Brain microvascular endothelial cell (primary cell): Measurements from ENCODE around the gene FPR2.

Source experiments
- DNase-seq: peaks from one replicate; pipeline ENCODE4 v3.0.0-alpha.2; 2020
- H3K27ac ChIP-seq: fragments of 250-450 bp; sonication (Bioruptor Pico); 2 replicates; pipeline ENCODE4 v1.5.1; 2020; ENCODE audit warnings: mild to moderate bottlenecking, moderate library complexity
- H3K27me3 ChIP-seq: fragments of 250-450 bp; sonication (Bioruptor Pico); replicated peaks from 2 replicates; pipeline ENCODE4 v1.5.1; 2020; ENCODE audit warnings: mild to moderate bottlenecking
- H3K36me3 ChIP-seq: fragments of 250-450 bp; sonication (Bioruptor Pico); replicated peaks from 2 replicates; pipeline ENCODE4 v1.5.1; 2020; ENCODE audit warnings: mild to moderate bottlenecking
- H3K4me3 ChIP-seq: 2 replicates; pipeline ENCODE4 v1.5.1; 2011; ENCODE audit warnings: low read depth, mild to moderate bottlenecking, control low read depth, low read length, moderate library complexity
- in situ Hi-C: cut with HindIII; loops from 2 replicates; pipeline ENCODE4 v1.10.0; 2017; ENCODE audit warnings: low sequenced_read_pairs, low pct_ligation_motif_present
- TF ChIP-seq, protein P1 (sequence below): IDR thresholded peaks from 2 replicates; pipeline ENCODE4 v1.5.1; 2011; ENCODE audit warnings: low read depth, mild to moderate bottlenecking, moderate library complexity, low read length, control low read depth, inconsistent platforms; ENCODE audit errors: missing control alignments

The FPR2 gene, protein sequence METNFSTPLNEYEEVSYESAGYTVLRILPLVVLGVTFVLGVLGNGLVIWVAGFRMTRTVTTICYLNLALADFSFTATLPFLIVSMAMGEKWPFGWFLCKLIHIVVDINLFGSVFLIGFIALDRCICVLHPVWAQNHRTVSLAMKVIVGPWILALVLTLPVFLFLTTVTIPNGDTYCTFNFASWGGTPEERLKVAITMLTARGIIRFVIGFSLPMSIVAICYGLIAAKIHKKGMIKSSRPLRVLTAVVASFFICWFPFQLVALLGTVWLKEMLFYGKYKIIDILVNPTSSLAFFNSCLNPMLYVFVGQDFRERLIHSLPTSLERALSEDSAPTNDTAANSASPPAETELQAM

DNA sequence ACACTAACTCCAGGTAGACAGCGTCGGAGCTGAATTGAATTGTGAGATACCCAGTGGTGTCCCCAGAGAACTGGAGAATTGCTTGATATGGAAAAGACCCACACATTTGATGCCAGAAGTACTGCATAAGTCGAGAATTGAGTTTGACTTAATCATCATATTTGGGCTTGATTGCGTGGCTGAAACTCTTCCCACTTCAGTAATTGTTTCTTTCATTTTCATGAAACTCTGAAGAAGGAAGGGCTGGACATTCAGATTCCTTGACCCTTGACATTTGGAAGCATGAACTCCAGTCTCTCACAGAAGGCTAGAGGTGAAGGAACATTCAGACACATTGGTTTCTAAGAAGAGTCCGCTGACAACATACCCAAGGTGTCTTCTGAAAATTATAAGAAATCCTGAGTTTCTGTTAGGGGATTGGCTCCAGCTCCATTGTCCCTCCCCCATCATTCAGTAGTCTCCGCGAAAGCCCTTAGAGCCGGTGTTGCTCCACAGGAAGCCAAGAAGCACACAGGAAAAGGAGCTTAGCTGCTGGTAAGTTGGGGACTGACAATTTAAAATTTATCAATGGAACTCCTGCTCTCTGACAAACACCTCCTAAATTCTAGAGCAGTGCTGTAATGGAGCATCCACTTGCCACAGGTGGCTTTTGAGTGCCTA lies at the start of gene FPR2:
FPR2 (plus strand) TSS at position 484 of the 660 bp plus-strand sequence. CDS start 7,479 bp downstream, outside the sequence.
- no peaks in the 10 kb centered on the region for H3K36me3 ChIP-seq
- no peaks in the 10 kb centered on the region for H3K27me3 ChIP-seq
- TF ChIP-seq, protein P1, sequence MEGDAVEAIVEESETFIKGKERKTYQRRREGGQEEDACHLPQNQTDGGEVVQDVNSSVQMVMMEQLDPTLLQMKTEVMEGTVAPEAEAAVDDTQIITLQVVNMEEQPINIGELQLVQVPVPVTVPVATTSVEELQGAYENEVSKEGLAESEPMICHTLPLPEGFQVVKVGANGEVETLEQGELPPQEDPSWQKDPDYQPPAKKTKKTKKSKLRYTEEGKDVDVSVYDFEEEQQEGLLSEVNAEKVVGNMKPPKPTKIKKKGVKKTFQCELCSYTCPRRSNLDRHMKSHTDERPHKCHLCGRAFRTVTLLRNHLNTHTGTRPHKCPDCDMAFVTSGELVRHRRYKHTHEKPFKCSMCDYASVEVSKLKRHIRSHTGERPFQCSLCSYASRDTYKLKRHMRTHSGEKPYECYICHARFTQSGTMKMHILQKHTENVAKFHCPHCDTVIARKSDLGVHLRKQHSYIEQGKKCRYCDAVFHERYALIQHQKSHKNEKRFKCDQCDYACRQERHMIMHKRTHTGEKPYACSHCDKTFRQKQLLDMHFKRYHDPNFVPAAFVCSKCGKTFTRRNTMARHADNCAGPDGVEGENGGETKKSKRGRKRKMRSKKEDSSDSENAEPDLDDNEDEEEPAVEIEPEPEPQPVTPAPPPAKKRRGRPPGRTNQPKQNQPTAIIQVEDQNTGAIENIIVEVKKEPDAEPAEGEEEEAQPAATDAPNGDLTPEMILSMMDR, result no peak
- no peak within 1 kb of the TSS for H3K4me3 ChIP-seq
- no peak within 1 kb of the TSS for H3K27ac ChIP-seq
- DNase-seq, result no peak
- in situ Hi-C loops, result no loop called here

DNA sequence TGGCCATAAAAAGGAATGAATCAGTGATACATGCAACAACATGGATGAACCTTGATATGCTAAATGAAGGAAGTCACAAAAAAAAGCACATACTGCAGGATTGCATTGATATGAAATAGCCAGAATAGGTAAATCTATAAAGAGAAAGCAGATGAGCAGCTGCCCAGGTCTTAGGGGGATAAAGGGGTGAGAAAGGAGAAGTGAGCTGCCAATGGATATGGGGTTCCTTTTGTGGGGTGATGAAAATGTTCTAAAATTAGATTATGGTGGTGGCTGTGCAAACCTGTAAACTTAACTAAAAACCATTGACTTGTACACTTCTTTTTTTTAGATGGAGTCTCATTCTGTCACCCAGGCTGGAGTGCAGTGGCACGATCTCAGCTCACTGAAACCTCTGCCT lies 49.3 kb upstream of the FPR2 start:
- Histone ChIP-seq H3K36me3 (peaks cover 2% of the 10 kb centered on the region), H3K4me3 (no peak overlapping the region), H3K27ac (no peak overlapping the region), H3K27me3 (no peaks in the 10 kb centered on the region)
- in situ Hi-C loops, result no loop called here
- no peak for DNase-seq
- TF ChIP-seq, protein P1, result no peak

DNA sequence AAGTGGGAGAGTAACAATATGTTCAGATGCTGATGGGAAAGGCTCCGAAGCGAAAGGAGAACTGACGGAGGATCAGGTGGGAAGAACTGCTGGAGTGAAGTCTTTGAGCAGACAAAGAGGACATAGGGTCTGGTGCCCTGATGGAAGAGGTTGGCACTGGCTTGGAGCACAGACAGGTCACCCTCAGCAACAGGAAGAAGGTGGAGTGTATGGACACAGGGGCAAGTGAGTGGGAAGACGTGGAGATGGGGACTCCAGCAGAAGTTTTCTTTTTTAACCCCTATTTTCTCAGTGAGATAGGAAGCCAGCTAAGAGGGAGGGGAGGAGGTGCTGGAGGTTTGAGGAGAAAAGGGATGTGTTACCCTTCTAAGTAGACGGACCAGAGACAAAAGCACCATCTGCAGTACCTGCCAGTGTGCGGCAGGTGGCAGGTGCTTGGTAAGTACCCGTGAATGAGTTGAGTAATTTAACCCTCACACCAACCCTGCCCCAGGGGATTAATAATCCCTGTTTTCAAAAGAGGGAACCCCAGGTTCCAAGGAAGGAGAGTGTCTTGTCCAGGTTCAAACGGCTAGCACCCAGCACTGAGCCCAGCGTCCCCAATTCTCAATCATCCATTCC lies 48.4 kb upstream of the FPR2 start:
- in situ Hi-C loops, result no loop called here
- H3K27me3 ChIP-seq, result no peaks in the 10 kb centered on the region
- no peak overlapping the region for H3K4me3 ChIP-seq
- DNase-seq, result no peak
- TF ChIP-seq, protein P1, result peak; percentile 67
- no peaks in the 10 kb centered on the region for H3K36me3 ChIP-seq
- no peak overlapping the region for H3K27ac ChIP-seq

DNA sequence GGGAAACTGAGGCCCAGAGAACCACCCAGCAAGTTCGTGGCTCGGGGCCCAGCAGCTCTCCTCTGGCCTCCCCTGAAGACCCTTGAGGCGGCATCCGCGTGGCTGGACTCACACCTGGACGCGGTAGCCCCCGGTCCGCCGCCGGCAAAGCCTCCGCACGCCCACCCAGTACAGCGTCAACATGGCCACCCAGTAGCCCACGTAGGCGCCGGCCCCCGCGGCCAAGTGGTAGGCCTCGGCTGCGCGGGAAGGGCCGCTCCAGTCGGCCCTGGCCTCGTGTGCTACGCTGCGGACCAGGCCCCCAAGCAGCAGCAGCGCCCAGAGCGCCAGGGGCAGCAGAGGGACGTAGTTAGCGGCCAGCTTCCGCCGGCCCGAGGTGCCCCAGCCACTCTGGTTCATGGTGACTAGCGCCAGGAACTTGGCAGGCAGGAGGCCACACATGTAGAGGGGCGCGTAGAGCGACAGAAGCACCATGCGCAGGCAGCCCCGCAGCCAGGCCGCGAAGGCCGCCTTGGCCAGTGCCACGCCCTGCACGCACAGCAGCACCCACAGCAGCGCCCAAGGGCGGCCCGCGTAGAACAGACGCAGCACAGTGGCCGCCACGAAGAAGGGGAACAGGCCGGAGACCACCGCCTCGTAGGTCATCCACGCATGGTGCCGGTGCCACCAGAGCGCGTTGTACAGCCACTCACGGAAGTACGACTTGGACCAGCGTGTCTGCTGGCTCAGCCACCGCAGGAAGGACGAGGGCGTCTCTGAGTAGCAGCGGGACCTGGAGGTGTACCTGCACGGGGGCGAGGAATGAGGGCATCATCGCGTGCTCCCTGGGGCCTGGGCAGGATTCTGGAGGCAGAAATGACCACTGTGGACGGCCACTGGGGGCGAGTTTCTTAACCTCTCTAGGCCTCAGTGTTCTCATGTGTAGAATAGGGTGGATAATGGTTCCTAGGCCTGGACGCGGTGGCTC lies 47.4 kb upstream of the FPR2 start:
- Histone ChIP-seq H3K27me3 (no peaks in the 10 kb centered on the region), H3K4me3 (no peak overlapping the region), H3K36me3 (no peaks in the 10 kb centered on the region), H3K27ac (no peak overlapping the region)
- in situ Hi-C loops, result no loop called here
- TF ChIP-seq, protein P1, result no peak
- no peak for DNase-seq

DNA sequence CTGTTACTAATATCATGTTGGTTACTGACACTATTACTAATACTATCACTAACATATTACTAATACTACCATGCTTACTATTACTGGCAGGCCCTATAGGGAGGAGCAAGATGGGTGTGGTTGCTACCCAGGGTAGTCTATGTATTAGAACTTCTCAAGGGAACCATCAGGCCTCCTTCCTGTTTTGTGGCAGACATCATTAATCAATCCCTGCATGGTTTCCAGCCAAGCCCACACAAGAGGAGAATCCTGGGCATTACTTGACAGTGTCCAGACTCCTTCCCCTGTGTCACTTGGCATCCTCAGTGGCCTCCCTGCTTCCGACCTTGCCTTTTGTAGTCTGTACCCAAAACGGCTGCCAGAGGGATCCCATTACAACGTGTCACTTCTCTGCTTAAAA lies 46.1 kb upstream of the FPR2 start:
- DNase-seq, result no peak
- Histone ChIP-seq H3K27ac (no peak overlapping the region), H3K27me3 (peaks cover 10% of the 10 kb centered on the region), H3K36me3 (no peaks in the 10 kb centered on the region), H3K4me3 (no peak overlapping the region)
- in situ Hi-C loops, result no loop called here
- TF ChIP-seq, protein P1, result no peak
